ENCODE measurements around the gene CACNA2D2.
"Not testable (repeated sequence)": the region's sequence is repeated elsewhere in the genome, so short reads cannot be mapped to it uniquely, and the experiment has no call there.

The CACNA2D2 gene

DNA sequence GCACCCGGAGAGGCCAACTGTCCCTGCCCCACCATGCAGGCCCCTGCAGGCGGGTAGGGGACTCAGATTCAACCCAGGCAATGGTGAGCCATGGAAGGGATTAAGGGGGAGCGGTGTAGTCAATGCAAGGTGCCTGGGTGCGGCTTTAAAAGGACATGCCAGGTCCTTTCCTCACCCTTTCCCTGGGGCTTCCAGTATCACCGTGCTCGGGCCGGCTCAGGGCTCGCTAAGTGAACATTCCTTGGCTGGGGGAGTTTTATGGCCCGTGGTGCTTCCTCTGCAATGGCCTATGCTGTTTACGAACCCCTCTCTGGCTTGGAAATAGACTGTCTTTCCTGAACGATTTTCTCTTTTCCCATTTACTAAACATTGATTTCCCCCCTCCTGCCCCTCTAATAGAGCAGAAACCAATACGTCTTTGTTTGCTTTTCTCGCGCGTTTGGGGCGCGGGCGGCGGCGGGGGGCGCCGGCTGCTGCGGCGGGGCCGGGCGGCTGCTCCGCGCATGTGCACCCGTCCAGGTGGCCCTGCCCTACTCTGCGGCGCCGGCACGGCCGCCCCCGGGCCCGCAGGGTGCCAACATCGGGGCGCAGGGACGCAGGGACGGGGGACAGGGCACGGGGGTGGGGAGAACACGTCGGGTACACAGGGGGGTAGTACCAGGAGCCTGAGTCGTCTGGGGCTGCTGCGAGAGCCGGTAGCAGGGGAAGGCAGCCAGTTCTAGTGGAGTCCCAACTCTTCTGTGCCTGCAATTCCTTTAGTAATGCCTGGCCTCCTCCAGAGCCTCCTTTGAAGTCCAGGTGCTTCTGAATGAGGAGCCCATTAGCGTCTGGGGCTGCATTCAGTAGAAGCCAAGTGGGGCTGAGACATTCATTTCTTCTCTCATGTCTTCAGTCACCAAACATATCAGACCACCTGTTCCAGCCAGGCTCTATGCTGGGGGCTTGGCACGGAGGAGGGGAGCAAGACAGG lies 26.9 kb upstream of the CACNA2D2 start:
- DNase-seq (ENCODE audit: low read depth), result no peak

GRCh38 chr3:50525987-50526386 lies 22.6 kb upstream of the CACNA2D2 start:
- DNase-seq (ENCODE audit: low read depth), result peak; percentile 60

GRCh38 chr3:50525191-50525910 lies 21.9 kb upstream of the CACNA2D2 start:
- DNase-seq (ENCODE audit: low read depth), result no peak

DNA sequence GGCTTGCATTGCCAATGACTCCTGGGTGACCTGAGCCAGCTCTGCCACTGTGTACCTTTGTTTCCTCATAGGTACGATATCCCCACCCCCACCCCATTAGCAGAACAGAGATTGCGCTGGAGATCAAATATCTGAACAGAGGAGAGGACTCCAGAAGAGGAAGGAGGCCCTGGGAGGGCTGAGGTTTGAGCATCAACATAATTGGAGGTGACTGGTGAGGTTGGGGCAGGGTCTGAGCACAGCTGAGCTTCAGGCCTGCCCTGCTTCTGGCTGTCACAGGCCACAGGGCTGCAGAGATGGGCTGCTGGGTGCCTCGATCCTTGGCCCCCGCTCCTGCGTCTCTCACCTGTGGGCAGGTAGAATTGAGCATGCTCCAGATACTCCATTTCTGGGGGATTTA lies 21.3 kb upstream of the CACNA2D2 start:
- DNase-seq (ENCODE audit: low read depth), result no peak

GRCh38 chr3:50523279-50523811 lies 19.9 kb upstream of the CACNA2D2 start:
- DNase-seq (ENCODE audit: low read depth), result no peak

GRCh38 chr3:50521572-50521971 lies 18.1 kb upstream of the CACNA2D2 start:
- DNase-seq (ENCODE audit: low read depth), result no peak

- no peak for DNase-seq (ENCODE audit: low read depth)
Observed at GRCh38 chr3:50520849-50521248, 17.4 kb upstream of the CACNA2D2 start.

- DNase-seq (ENCODE audit: low read depth), result peak; percentile 62
Observed at GRCh38 chr3:50519471-50520089, 16.1 kb upstream of the CACNA2D2 start.

GRCh38 chr3:50518436-50518835 lies 15.0 kb upstream of the CACNA2D2 start:
- DNase-seq (ENCODE audit: low read depth), result no peak

- no peak for DNase-seq (ENCODE audit: low read depth)
Observed at GRCh38 chr3:50517721-50518206, 14.3 kb upstream of the CACNA2D2 start.

DNA sequence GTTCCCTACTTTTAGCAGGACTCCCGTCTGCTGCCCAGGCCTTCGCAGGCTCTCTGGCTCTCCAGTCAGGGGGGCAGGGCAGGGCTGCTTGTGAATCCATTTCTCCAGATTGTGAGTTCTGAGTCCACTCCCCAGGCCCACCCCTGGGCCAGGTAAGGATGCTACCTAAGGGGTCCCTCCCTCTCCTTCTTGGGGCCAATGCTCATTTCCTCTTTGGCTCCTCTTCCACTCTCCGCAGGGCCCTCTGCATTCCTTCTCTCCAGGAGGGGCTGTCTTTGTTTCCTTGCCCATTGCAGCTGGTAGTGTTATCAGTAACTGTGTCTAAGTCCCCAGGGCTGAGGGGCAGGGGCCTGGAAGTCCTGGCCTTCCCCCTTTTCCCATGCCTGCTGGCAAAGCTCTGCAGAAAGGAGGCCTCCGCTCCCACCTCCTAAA lies 13.0 kb upstream of the CACNA2D2 start:
- DNase-seq (ENCODE audit: low read depth), result no peak

DNA sequence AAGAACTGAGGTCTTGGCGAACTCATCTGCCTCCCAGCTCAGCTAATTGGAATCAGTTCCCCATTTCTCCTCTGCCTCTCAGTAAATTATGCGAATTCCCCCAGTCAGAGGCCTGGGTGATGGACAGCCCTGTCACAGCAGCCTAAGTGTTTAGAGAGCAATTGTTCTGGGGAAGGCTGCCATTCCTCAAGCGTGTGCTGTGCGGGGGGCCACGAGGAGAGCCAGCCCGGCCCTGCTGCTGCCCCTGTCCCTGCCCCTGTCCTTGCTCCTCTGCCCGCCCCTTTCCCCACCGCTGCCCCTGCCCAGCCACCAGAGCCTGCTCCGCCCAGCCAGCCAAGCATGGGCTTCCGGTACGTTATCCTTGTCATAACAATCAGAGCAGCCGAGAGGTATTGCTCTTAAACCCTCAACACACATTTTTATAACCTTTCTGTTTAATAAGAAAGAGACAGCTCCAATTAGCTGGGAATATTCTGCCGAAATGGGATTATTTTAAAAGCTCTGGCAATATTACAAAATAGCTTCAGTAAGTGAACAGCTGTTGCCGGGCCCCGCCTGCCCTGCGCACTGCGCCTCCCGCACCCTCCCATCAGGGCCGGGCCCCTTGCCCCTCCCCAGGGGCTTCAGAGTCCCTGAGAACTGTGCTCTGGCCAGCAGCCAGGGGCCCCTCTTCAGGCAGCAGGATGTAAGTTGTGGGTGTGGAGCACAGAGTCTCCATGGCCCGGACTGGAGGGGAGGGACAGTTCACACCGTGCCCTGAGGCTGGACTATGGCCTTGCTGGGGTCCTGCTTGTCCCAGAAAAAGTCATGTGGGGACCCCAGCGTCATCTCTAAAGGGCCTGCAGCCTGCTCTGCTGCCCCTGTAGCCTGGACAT lies 12.4 kb upstream of the CACNA2D2 start:
- no peak for DNase-seq (ENCODE audit: low read depth)

GRCh38 chr3:50512908-50513307 lies 9.5 kb upstream of the CACNA2D2 start:
- not testable (repeated sequence) for DNase-seq (ENCODE audit: low read depth)

GRCh38 chr3:50512131-50512530 lies 8.7 kb upstream of the CACNA2D2 start:
- no peak for DNase-seq (ENCODE audit: low read depth)

- no peak for DNase-seq (ENCODE audit: low read depth)
Observed at GRCh38 chr3:50510325-50510724, 6.9 kb upstream of the CACNA2D2 start.

- no peak for DNase-seq (ENCODE audit: low read depth)
Observed at GRCh38 chr3:50509715-50510114, 6.3 kb upstream of the CACNA2D2 start.

GRCh38 chr3:50508821-50509220 lies 5.4 kb upstream of the CACNA2D2 start:
- DNase-seq (ENCODE audit: low read depth), result no peak

DNA sequence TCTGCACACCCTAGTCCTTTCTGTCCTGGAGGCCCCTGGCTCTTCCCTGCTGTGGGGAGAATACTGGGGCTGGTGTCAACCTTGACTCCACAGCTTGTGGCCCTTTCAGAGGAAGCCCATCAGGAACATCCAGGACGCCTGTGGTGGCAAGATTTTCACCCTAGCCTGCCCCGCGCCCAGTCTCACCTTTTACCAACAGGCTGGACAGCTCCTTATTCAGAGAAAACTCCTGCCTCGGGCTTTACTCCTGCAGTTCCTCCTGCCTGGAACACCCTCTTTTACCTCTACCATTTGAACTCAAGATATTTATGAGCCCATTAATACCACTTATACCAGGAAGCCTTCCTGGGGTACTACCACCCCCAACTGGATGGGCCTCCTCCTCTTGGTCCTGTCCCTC lies 2.7 kb upstream of the CACNA2D2 start:
- DNase-seq (ENCODE audit: low read depth), result no peak

DNA sequence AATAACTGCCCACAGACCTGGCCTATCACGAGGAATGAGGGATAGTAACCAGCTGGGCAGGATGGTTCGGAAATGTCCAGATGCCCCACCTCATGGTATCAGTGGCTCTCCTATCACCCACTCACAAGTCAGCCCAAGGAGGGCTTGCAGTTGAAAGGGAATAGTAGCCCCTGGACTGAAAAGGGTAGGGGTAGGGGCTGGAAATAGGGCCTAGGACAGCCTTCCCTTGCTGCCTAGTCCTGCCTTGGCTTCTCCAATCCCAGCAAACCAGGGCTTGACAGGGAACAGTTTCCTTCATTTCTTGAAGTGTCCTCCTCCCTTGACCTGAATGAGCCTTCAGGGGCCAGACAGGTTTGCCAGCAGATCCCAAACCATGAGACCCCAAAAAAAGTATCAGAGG lies 1.2 kb upstream of the CACNA2D2 start:
- DNase-seq (ENCODE audit: low read depth), result no peak

DNA sequence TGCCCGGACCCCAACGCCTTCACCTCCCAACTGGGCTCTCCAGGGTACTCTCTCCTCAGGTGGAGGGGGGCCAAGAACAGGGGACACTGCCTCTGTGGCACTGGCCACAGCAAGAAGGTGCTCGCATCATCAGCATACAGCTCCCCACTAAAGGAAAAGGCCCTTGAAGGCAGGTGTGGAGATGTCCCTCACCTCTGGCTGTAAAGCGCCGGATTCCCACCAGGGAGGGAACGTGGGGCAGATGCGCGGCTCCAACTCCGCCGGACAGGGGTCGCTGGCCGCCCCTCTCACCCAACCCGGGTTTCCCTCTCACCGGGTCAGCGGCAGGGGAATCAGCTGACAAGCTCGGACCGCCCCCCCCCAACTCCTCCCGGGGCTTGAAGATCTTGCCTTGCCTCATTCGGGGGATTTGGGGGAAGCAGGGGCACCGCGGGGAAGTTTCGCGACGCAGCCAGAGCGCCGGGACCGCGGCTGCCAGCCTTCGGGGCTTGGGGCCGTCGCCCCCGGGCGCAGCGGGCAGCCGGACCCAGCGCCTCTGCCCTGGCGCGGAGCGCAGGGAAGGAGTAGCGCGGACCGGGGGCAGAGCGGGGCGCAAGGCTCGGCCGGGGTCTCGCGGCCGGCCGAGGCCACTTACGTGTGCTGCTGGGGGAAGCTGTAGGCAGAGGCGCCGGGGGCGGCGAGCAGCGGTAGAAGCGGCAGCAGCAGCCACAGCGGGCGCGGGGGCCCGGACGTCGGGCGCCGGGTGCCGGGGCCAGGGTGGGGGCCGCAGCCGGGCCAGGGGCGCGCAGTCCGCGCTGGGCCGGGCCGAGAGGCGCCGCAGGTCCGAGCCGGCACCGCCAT lies 630 bp downstream of the CACNA2D2 start:
- no peak for DNase-seq (ENCODE audit: low read depth)

Measured in stimulated activated CD8-positive, alpha-beta memory T cell treated with anti-CD3 and anti-CD28 coated beads, Interleukin-4, amount 100 ng/mL, for 24 hours (primary cell).